ENCODE measurements around the gene COX4I2. TPM values are rescaled to one million over a fixed set of nuclear protein-coding genes. Genes with fewer than 3 reads are reported as not detected.

Gene COX4I2
- total and polyA plus RNA-seq, 11 donors: 5.7 to 42.8 (median 11.3) TPM

GRCh38 chr20:31654534-31654933 lies 16.8 kb downstream of the COX4I2 start:
- DNase-seq: no peak
- Histone ChIP-seq H3K36me3 (no peaks in the 10 kb centered on the region), H3K4me3 (no peak overlapping the region), H3K9me3 (no peaks in the 10 kb centered on the region), H3K27me3 (no peaks in the 10 kb centered on the region), H3K4me1 (peaks cover 0 to 15% (median 9%) of the 10 kb centered on the region in 12 donors), H3K27ac (no peak overlapping the region)
- intact Hi-C loops (cut with DNase I): no loop called here
- 72 to 80% (median 78%) methylated on average over 5 of the region's 5 CpGs for WGBS, 4 donors
- no peak for TF ChIP-seq POLR2A (IDR thresholded peaks at IDR 0.05)
- TF ChIP-seq CTCF (IDR thresholded peaks at IDR 0.05): no peak
- no peak for ATAC-seq

- peak overlapping the region; percentile 43 to 84 (median 78) for H3K27ac ChIP-seq
- ATAC-seq: peak; percentile 57 to 89 (median 85)
- peak overlapping the region in 11 of 12 donors; percentile 2 to 60 (median 42) for H3K4me3 ChIP-seq
- H3K36me3 ChIP-seq: peaks cover 0 to 31% (median 17%) of the 10 kb centered on the region in 9 donors
- peaks cover 18 to 53% (median 44%) of the 10 kb centered on the region in 12 donors for H3K4me1 ChIP-seq
- 6 to 7% (median 6%) methylated on average over 28 to 31 of the region's 31 CpGs for WGBS, 4 donors
- peak; percentile 86 to 90 (median 87) for DNase-seq
- H3K9me3 ChIP-seq: no peaks in the 10 kb centered on the region
- intact Hi-C loops (cut with DNase I): loop anchor here (1.0 to 10.0 kb wide), 6 partner anchors 61 to 163 kb away; partner anchors contain the start of genes BCL2L1 (in 1 of the 10) and MYLK2 (in 1 of the 10)
- H3K27me3 ChIP-seq: no peaks in the 10 kb centered on the region
- peak in 1 of 2 donors; percentile 78 for TF ChIP-seq POLR2A (IDR thresholded peaks at IDR 0.05)
- peak; percentile 74 to 93 (median 86) for TF ChIP-seq CTCF (IDR thresholded peaks at IDR 0.05)
Measured at GRCh38 chr20:31661625-31662371, 24.1 kb downstream of the COX4I2 start.

GRCh38 chr20:31662372-31662854 lies 24.7 kb downstream of the COX4I2 start:
- H3K4me3 ChIP-seq: peak overlapping the region in 3 of 12 donors; percentile 35 to 60 (median 58)
- intact Hi-C loops (cut with DNase I): loop anchor here in 2 of 10 donors (10.0 kb wide), 2 partner anchors 152 to 162 kb away; partner anchors contain the start of gene MYLK2 (in 1 of the 2)
- WGBS, 4 donors: 60 to 72% (median 69%) methylated on average over 6 of the region's 6 CpGs
- no peak for ATAC-seq
- peaks cover 22 to 59% (median 50%) of the 10 kb centered on the region in 12 donors for H3K4me1 ChIP-seq
- H3K9me3 ChIP-seq: no peaks in the 10 kb centered on the region
- no peak for TF ChIP-seq POLR2A (IDR thresholded peaks at IDR 0.05)
- H3K27ac ChIP-seq: peak overlapping the region; percentile 43 to 84 (median 78)
- H3K36me3 ChIP-seq: peaks cover 0 to 31% (median 17%) of the 10 kb centered on the region in 9 donors
- DNase-seq: no peak
- H3K27me3 ChIP-seq: no peaks in the 10 kb centered on the region

GRCh38 chr20:31663524-31663837 lies 25.8 kb downstream of the COX4I2 start:
- peaks cover 0 to 31% (median 17%) of the 10 kb centered on the region in 9 donors for H3K36me3 ChIP-seq
- no peak overlapping the region for H3K4me3 ChIP-seq
- intact Hi-C loops (cut with DNase I): loop anchor here in 2 of 10 donors (10.0 kb wide), 2 partner anchors 151 to 161 kb away; partner anchors contain the start of gene MYLK2 (in 1 of the 2)
- no peaks in the 10 kb centered on the region for H3K27me3 ChIP-seq
- peaks cover 26 to 70% (median 60%) of the 10 kb centered on the region in 12 donors for H3K4me1 ChIP-seq
- WGBS, 4 donors: 75 to 80% (median 76%) methylated on average over 2 of the region's 2 CpGs
- TF ChIP-seq POLR2A (IDR thresholded peaks at IDR 0.05): no peak
- no peak for TF ChIP-seq CTCF (IDR thresholded peaks at IDR 0.05)
- peak overlapping the region in 11 of 12 donors; percentile 44 to 96 (median 88) for H3K27ac ChIP-seq
- DNase-seq (no peak), ATAC-seq (no peak)
- no peaks in the 10 kb centered on the region for H3K9me3 ChIP-seq

All from heart left ventricle (tissue), 16 donors.